OCI-LY1 (cell line): ENCODE results near the gene GRAP2.

Experiments
- CTCF ChIP-seq: fragments of 200-600 bp; sonication (generic), shearing (Covaris generic); IDR thresholded peaks from 2 replicates; pipeline ENCODE4 v1.5.1; 2017; ENCODE audit warnings: mild to moderate bottlenecking, antibody characterized with exemption, low read length, moderate library complexity, mixed read lengths
- EZH2 ChIP-seq: fragments of 200-600 bp; sonication (generic), shearing (Covaris generic); IDR thresholded peaks from 2 replicates; pipeline ENCODE4 v1.8.0; 2017; ENCODE audit warnings: borderline replicate concordance, mixed run types, mild to moderate bottlenecking, antibody characterized with exemption, low read length, moderate library complexity, mixed read lengths

- TF ChIP-seq CTCF (no peak), EZH2 (no peak)
These were observed 95.8 kb downstream of the GRAP2 start for GRCh38 chr22:39996732-39997131.
